ENCODE data around the gene AHRR.
"Not testable (repeated sequence)": the region's sequence is repeated elsewhere in the genome, so short reads cannot be mapped to it uniquely, and the experiment has no call there.

AHRR gene

GRCh38 chr5:380701-381309, 59.3 kb downstream of the AHRR start:
- peak in 1 of 2 experiments; percentile 3 for DNase-seq

- DNase-seq, result no peak
Measured at GRCh38 chr5:383066-383465, 61.6 kb downstream of the AHRR start.

- DNase-seq, result no peak
Measured at GRCh38 chr5:383621-384020, 62.1 kb downstream of the AHRR start.

GRCh38 chr5:384576-384975, 63.1 kb downstream of the AHRR start:
- not testable (repeated sequence) for DNase-seq

GRCh38 chr5:385321-385720, 63.8 kb downstream of the AHRR start:
- DNase-seq, result no peak

GRCh38 chr5:386432-387341, 65.2 kb downstream of the AHRR start:
- no peak for DNase-seq

- DNase-seq, result no peak
Measured at GRCh38 chr5:387491-388265, 66.2 kb downstream of the AHRR start.

GRCh38 chr5:388266-389196, 67.0 kb downstream of the AHRR start:
- DNase-seq, result no peak

GRCh38 chr5:389197-389821, 67.8 kb downstream of the AHRR start:
- DNase-seq, result no peak

- DNase-seq, result no peak
Measured at GRCh38 chr5:389891-390622, 68.5 kb downstream of the AHRR start.

- no peak for DNase-seq
Measured at GRCh38 chr5:390623-391491, 69.3 kb downstream of the AHRR start.

- DNase-seq, result peak; percentile 85 to 91
Measured at GRCh38 chr5:392431-392988, 71.0 kb downstream of the AHRR start.

- DNase-seq, result no peak
Measured at GRCh38 chr5:393846-394275, 72.3 kb downstream of the AHRR start.

GRCh38 chr5:394671-395155, 73.2 kb downstream of the AHRR start:
- no peak for DNase-seq

- DNase-seq, result no peak
Measured at GRCh38 chr5:395156-395920, 73.8 kb downstream of the AHRR start.

- DNase-seq, result no peak
Measured at GRCh38 chr5:395921-396530, 74.5 kb downstream of the AHRR start.

- no peak for DNase-seq
Measured at GRCh38 chr5:396531-396961, 75.0 kb downstream of the AHRR start.

GRCh38 chr5:398141-398474, 76.6 kb downstream of the AHRR start:
- DNase-seq, result not testable (repeated sequence)
